T-helper 17 cell (primary cell): ENCODE data around the gene DIP2C. TPM values are rescaled to one million over a fixed set of nuclear protein-coding genes. Genes with fewer than 3 reads are reported as not detected.

Source experiments
- ATAC-seq: fragments of 150-1000 bp; cut with Tn5 transposase; 2 replicates; pipeline ENCODE4 v1.10.0; 2021; ENCODE audit warnings: mild to moderate bottlenecking, moderate library complexity
- DNase-seq, 3 donors: peaks; one replicate each; pipeline versions ENCODE4 v3.0.0 to v3.0.0-alpha.2; 2020 to 2021
- H3K9me3 ChIP-seq: one replicate; pipeline ENCODE4 v1.7.0; 2013; ENCODE audit warnings: low read length, mild to moderate bottlenecking; ENCODE audit not compliant: control insufficient read depth, poor library complexity, severe bottlenecking
- H3K27ac Mint-ChIP-seq: one replicate; pipeline ENCODE4 v1.8.0; 2022; ENCODE audit warnings: mild to moderate bottlenecking, moderate library complexity, mixed read lengths
- H3K27me3 Mint-ChIP-seq: one replicate; pipeline ENCODE4 v1.8.0; 2022; ENCODE audit warnings: mixed read lengths
- H3K36me3 Mint-ChIP-seq: one replicate; pipeline ENCODE4 v1.8.0; 2022; ENCODE audit warnings: low read depth, mixed read lengths
- H3K4me1 Mint-ChIP-seq: one replicate; pipeline ENCODE4 v1.8.0; 2022; ENCODE audit warnings: mild to moderate bottlenecking, mixed read lengths
- H3K4me3 Mint-ChIP-seq: one replicate; pipeline ENCODE4 v1.8.0; 2022; ENCODE audit warnings: mild to moderate bottlenecking, moderate library complexity, mixed read lengths
- total RNA-seq, 4 donors: library from RNA in 2 of 4; stranded (reverse) in 2 of 4; gene quantifications; one replicate each; pipeline ENCODE4 v1.2.3 and lab custom pipeline; 2022 to 2026

Gene DIP2C
- total RNA-seq, 2 donors from 2014 or later, result 4.1 to 6.0 TPM

- no peaks in the 10 kb centered on the region for H3K9me3 ChIP-seq
- no peak overlapping the region for H3K27ac Mint-ChIP-seq
- DNase-seq (no peak), ATAC-seq (no peak)
- H3K36me3 Mint-ChIP-seq, result no peaks in the 10 kb centered on the region
- H3K27me3 Mint-ChIP-seq, result no peaks in the 10 kb centered on the region
- H3K4me3 Mint-ChIP-seq, result no peak overlapping the region
- H3K4me1 Mint-ChIP-seq, result peaks cover 6% of the 10 kb centered on the region
These were observed 303.7 kb downstream of the DIP2C start for GRCh38 chr10:385571-386300.

GRCh38 chr10:384538-385305 is 304.7 kb downstream of the DIP2C start:
- peaks cover 9% of the 10 kb centered on the region for H3K4me1 Mint-ChIP-seq
- DNase-seq (no peak), ATAC-seq (no peak)
- H3K9me3 ChIP-seq, result no peaks in the 10 kb centered on the region
- no peaks in the 10 kb centered on the region for H3K27me3 Mint-ChIP-seq
- no peak overlapping the region for H3K27ac Mint-ChIP-seq
- no peak overlapping the region for H3K4me3 Mint-ChIP-seq
- H3K36me3 Mint-ChIP-seq, result no peaks in the 10 kb centered on the region

- no peaks in the 10 kb centered on the region for H3K27me3 Mint-ChIP-seq
- H3K4me3 Mint-ChIP-seq, result no peak overlapping the region
- no peak overlapping the region for H3K27ac Mint-ChIP-seq
- ATAC-seq, result no peak
- H3K36me3 Mint-ChIP-seq, result no peaks in the 10 kb centered on the region
- peaks cover 10% of the 10 kb centered on the region for H3K4me1 Mint-ChIP-seq
- no peaks in the 10 kb centered on the region for H3K9me3 ChIP-seq
- DNase-seq, result no peak
These were observed 305.9 kb downstream of the DIP2C start for GRCh38 chr10:383519-383918.

DNA sequence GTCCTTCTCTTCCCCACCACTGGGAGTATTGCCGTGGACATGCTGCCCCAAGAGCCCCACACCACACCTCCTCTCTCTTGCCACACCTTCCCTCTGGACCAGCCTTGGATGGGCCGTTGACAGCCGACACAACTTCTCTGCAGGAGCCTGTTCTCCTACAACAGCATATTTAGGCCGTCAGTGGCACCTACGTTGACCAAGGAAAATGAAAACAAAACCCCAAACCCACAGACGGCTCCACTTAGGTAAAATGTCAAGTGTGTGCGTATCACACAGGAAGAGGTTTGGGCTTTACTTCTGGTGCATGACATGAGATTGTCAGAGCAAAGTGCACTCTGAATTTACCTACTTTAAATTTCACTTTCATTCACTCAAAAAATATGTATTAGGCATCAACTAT is 307.7 kb downstream of the DIP2C start:
- Mint-ChIP-seq H3K27ac (no peak overlapping the region), H3K4me1 (peaks cover 10% of the 10 kb centered on the region), H3K27me3 (no peaks in the 10 kb centered on the region), H3K4me3 (no peak overlapping the region), H3K36me3 (no peaks in the 10 kb centered on the region)
- ATAC-seq (peak; percentile 40), DNase-seq (no peak)
- no peaks in the 10 kb centered on the region for H3K9me3 ChIP-seq

DNA sequence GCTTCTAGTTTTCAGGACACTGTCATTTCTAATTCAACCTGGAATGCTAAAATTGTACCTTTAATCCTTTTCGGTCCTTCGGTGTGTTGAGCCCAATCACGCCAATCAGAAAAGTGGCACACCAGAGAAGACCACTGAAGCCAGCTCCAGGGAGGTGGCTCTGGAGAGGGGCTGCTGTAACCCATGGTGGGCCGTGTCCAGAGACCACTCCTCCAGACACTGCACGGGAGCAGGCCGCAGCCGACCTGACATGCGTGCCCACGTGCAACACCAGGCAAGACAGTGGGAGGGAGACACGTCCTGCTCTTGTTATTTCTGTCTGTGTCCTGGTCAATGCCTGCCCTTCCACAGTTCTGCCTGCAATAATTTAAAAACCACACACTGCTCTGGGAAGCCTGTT is 308.1 kb downstream of the DIP2C start:
- Mint-ChIP-seq H3K4me1 (peaks cover 10% of the 10 kb centered on the region), H3K27ac (no peak overlapping the region), H3K36me3 (no peaks in the 10 kb centered on the region), H3K4me3 (no peak overlapping the region), H3K27me3 (no peaks in the 10 kb centered on the region)
- DNase-seq (no peak), ATAC-seq (no peak)
- no peaks in the 10 kb centered on the region for H3K9me3 ChIP-seq

GRCh38 chr10:380313-380940 is 309.0 kb downstream of the DIP2C start:
- H3K36me3 Mint-ChIP-seq, result peaks cover 3% of the 10 kb centered on the region

GRCh38 chr10:378930-379704 is 310.4 kb downstream of the DIP2C start:
- H3K27ac Mint-ChIP-seq, result no peak overlapping the region
- no peaks in the 10 kb centered on the region for H3K27me3 Mint-ChIP-seq
- no peak overlapping the region for H3K4me3 Mint-ChIP-seq
- H3K9me3 ChIP-seq, result no peaks in the 10 kb centered on the region
- H3K36me3 Mint-ChIP-seq, result peaks cover 3% of the 10 kb centered on the region
- ATAC-seq, result no peak
- no peak for DNase-seq
- H3K4me1 Mint-ChIP-seq, result peaks cover 10% of the 10 kb centered on the region

More at GRCh38 chr10:380313-380940, 309.0 kb downstream of the DIP2C start:
- Mint-ChIP-seq H3K27me3 (no peaks in the 10 kb centered on the region), H3K4me3 (no peak overlapping the region), H3K27ac (no peak overlapping the region), H3K4me1 (peaks cover 10% of the 10 kb centered on the region)
- no peaks in the 10 kb centered on the region for H3K9me3 ChIP-seq
- DNase-seq (no peak), ATAC-seq (no peak)

DNA sequence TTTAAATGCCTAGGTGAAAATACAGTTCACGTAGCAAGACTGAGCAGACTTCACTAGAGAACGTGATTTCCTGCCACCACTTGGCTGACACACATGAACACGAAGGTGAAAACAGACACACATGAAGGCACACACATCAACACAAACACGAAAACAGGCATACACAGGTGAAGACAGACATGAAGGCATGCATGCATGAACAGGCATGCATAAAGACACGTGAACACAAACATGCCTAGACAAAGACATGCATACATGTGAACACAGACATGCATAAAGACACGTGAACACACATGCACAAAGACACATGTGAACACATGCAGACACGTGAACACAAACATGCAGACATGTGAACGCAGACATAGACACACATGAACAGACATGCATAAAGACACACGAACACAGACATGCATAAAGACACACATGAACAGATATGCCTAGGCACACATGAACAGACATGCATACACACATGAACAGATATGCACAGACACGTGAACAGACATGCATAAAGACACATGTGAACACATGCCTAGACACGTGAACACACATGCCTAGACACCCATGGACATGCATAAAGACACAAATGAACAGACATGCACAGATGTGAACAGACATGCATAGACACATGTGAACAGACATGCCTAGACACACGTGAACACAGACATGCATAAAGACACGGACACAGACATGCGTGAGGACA is 311.1 kb downstream of the DIP2C start:
- H3K27me3 Mint-ChIP-seq, result no peaks in the 10 kb centered on the region
- no peaks in the 10 kb centered on the region for H3K9me3 ChIP-seq
- DNase-seq, result no peak

GRCh38 chr10:377228-377627 is 312.2 kb downstream of the DIP2C start:
- no peak overlapping the region for H3K27ac Mint-ChIP-seq
- H3K4me1 Mint-ChIP-seq, result peaks cover 10% of the 10 kb centered on the region
- H3K4me3 Mint-ChIP-seq, result no peak overlapping the region
- ATAC-seq (no peak), DNase-seq (no peak)
- peaks cover 5% of the 10 kb centered on the region for H3K36me3 Mint-ChIP-seq
- no peaks in the 10 kb centered on the region for H3K9me3 ChIP-seq
- no peaks in the 10 kb centered on the region for H3K27me3 Mint-ChIP-seq

More for the DNA sequence above, 311.1 kb downstream of the DIP2C start:
- H3K4me3 Mint-ChIP-seq, result no peak overlapping the region
- no peak overlapping the region for H3K27ac Mint-ChIP-seq
- H3K36me3 Mint-ChIP-seq, result peaks cover 5% of the 10 kb centered on the region
- no peak for ATAC-seq
- H3K4me1 Mint-ChIP-seq, result peaks cover 10% of the 10 kb centered on the region

GRCh38 chr10:375815-376505 is 313.5 kb downstream of the DIP2C start:
- ATAC-seq (no peak), DNase-seq (no peak)
- H3K27me3 Mint-ChIP-seq, result no peaks in the 10 kb centered on the region
- no peak overlapping the region for H3K27ac Mint-ChIP-seq
- H3K4me1 Mint-ChIP-seq, result peaks cover 3% of the 10 kb centered on the region
- peaks cover 5% of the 10 kb centered on the region for H3K36me3 Mint-ChIP-seq
- H3K9me3 ChIP-seq, result no peaks in the 10 kb centered on the region
- H3K4me3 Mint-ChIP-seq, result no peak overlapping the region

- Mint-ChIP-seq H3K4me3 (no peak overlapping the region), H3K27ac (no peak overlapping the region), H3K27me3 (no peaks in the 10 kb centered on the region)
These were observed 315.1 kb downstream of the DIP2C start for GRCh38 chr10:374354-374753.

More at GRCh38 chr10:374354-374753, 315.1 kb downstream of the DIP2C start:
- ATAC-seq (no peak), DNase-seq (no peak)
- no peaks in the 10 kb centered on the region for H3K4me1 Mint-ChIP-seq
- H3K9me3 ChIP-seq, result no peaks in the 10 kb centered on the region
- peaks cover 5% of the 10 kb centered on the region for H3K36me3 Mint-ChIP-seq
